ENCODE results near the gene PCNA.
"Not testable (repeated sequence)": the region's sequence is repeated elsewhere in the genome, so short reads cannot be mapped to it uniquely, and the experiment has no call there.

The PCNA gene

DNA sequence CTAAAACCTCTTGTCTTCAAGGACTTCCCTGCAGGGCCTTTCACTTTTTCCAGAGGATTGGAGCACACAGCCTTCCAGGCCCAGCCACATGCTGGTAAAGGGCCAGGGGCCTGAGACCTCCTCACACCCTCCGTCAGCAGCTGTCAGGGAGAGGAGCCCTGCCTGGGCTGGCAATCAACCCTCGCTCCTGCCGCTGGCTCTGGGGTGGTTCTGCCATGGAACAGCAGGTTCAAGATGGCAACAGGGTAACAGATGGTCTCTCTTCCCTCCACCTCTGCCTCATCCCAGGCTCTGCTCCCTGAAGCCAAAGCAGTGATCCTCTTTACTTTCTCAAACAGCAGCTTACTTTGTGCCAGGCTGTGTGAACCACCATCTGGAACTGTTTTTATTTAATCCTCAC, 23.8 kb downstream of the PCNA start:
- no peak for DNase-seq

DNA sequence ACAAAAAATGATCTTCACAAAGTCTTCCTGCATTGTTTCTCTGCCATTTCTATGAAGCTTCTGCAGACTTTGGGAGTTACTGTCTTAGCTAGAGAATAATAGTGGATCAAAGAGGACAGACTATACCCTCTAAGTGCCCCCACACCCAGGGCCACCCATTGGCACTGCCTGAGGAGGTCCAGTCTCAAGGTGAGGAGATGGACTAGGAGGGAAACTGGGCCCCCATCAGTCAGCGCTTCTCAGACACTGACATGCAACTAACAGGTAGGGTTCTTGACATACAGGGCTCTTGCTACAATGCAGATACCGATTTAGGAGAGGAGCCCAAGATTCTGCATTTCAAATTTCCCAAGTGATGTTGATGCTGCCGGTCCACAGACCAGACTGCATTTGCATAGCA, 24.3 kb downstream of the PCNA start:
- DNase-seq = no peak

DNA sequence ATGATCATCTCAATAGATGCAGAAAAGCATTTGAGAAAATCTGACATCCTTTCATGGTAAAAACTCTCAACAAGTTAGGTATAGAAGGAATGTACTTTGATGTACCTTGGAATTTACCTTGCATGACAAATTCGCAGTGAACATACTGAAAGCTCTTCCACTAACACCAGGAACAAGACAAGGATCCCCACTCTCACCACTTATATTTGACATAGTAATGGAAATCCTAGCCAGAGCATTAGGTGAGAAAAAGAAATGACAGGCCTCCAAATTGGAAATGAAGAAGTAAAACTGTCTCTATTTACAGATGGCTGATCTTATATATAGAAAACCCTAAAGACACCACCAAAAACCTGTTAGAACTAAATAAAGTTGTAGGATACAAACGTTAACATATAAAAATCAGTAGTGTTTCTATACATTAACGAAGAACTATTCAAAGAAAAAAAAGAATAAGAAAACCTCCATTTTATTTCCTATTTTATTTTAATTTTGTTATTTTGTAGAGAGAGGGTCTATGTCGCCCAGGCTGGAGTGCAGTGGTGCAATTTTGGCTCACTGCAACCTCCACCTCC, 26.9 kb downstream of the PCNA start:
- DNase-seq = no peak

DNA sequence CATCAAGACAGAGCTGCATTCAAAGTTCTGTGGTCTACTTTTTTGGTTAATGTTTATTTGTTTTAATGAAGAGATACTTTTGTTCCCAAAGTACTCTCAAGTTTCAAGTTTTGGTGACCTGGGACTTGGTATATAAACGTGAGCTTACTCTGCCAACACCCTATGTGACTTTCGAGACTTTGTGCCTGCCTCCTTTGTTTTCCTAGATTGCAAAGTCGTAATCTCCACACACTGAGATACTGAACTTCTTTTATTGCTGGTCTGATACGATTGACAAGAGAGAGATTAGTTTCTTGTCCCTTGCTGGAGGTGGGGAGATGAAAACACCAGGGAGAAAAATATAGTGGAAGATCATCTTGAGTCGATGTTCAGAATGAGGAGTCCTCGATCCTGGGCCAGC, 27.9 kb downstream of the PCNA start:
- DNase-seq = no peak

DNA sequence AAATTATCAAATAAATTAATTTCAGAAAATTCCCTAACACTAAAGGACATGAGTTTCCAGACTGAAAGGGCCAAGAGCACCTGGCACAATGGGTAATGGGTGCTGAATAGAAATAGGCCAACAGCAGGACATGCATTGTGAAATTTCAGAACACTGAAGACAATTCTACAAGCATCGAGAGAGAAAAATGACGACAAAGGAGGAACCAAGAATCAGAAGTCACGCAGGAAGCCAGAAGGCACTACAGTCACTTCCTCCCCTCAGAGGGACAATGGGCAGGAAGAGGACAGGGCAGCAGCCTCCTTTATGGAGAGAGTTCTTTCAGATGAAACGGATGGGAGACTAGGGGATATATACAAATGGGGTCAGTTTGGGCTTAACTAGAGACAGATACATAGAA, 29.6 kb downstream of the PCNA start:
- no peak for DNase-seq

DNA sequence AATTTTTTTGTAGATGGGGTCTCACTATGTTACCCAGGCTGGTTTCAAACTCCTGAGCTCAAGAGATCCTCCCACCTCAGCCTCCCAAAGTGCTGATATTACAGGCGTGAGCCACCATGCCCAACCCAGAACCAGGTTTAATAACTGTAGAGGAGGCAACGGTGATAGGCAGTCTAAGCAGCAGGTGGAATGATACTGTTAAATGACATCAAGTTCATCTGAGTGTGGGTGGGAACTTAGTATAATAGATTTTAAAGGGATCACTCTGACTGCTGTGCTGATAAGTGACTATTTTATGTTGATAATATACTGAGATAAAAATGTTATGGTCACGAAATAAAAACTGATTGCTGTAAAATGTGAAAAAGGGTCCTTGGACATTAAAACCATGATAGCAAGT, 31.1 kb downstream of the PCNA start:
- DNase-seq = no peak

DNA sequence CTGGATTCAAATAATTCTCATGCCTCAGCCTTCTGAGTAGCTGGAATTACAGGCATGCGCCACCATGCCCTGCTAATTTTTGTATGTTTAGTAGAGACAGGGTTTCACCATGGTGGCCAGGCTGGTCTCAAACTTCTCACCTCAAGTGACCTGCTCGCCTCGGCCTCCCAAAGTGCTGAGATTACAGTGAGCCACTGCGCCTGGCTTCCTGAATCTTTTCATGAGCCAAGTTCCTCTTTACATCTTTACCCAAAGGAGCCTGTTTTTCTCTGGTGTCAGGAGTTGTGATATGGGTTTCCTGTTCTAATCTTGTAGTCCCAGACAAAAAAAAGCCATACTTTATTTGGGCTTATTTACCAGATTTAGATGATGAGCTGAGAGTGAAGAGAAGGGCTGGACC, 34.4 kb downstream of the PCNA start:
- no peak for DNase-seq

DNA sequence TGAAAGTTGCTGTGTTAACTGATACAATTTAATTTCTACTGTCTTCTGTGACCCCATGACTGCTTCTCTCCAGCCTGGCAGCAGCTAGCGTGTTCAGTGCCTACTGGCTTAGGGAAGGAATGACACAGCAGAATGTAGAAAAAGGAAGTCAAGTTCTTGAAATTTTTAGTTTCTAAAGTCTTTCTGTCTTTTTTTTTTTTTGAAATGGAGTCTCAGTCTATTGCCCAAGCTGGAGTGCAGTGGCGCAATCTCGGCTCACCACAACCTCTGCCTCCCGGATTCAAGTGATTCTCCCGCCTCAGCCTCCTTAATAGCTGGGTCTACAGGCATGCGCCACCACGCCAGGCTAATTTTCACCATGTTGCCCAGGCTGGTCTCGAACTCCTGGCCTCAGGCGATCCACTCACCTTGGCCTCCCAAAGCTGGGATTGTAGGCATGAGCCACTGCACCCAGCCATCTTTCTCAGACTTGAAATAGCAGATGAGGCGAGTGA, 39.3 kb downstream of the PCNA start:
- no peak for DNase-seq

DNA sequence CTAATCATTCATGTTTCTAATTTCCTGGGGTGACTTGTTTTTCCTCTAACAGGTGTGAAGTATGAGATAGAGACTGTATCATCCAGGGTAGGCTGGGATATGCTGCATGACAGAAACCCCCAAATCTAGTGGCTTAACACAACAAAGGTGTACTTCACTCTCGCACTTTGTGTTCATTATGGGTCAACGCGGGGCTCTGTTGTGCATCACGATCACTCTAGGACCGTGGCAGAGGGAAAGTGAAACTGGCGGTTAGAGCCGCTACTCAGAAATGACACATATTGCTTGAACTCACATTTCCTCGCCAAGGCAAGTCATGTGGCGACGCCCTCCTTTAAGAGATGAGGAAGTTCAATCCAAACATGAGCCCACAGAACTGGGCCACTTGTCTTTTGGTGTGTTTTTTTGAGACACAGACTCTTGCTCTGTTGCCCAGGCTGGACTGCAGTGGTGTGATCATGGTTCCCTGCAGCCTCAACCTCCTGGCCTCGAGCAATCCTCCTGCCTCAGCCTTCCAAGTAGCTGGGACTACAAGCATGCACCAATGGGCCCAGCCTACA, 41.3 kb downstream of the PCNA start:
- DNase-seq = peak; percentile 73

DNA sequence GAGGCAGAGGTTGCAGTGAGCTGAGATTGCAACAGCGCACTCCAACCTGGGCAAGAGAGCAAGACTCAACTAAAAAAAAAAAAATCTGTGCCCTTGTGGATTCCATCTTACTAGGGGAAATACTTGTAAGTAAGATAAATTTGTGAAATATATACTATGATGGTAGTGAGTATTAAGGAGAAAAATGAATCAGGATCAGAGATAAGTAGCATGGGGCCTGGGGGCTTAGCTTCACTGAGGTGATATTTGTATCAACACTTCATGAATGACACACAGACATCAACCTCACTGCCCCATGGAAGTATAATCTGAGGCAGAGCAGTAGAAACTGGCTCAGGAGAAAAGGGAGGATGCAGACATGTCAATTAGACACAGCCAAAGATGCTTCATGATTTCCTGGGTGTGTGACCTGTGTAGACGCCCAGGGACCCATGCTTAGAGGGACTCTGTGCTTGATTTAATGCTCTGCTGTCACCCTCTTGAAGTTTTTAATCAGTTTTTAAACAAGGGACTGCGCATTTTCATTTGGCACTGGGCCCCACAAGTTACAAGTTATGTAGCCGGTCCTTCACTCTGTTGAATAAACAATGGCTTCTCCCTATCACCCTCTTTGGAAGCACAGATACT, 41.9 kb downstream of the PCNA start:
- no peak for DNase-seq

DNA sequence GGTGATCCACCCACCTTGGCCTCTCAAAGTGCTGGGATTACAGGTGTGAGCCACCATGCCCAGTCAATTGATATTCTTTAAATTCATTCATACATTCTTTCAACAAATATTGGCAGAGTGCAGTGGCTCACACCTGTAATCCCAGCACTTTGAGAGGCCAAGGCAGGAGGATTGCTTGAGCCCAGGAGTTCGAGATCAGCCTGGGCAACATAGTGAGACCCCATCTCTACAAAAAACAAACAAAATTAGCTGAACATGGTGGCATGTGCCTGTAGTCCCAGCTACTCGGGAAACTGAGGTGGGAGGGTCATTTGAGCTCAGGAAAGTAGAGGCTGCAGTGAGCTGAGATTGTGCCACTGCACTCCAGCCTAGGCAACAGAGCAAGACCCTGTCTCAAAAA, 42.8 kb downstream of the PCNA start:
- DNase-seq = not testable (repeated sequence)

DNA sequence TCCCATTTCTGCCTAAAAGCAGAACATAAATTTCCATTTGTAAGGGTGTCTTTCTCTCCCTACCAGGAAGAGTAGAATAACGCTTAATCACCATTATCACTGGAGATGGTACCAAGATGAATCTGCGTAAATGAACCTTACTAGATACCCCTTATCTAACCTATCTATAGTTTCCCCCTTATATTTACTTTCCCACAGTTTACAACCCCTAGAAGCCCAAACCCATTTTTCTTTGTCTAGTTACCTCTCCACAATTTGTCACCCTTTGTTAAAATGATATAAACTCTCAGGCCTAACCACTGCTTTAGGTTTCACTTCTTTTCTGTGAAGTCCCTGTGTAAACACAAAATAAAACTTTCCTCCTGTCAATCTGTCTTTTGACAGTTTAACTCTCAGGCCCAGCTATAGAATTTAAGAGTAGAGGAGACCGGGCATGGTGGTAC, 45.5 kb downstream of the PCNA start:
- DNase-seq = no peak

DNA sequence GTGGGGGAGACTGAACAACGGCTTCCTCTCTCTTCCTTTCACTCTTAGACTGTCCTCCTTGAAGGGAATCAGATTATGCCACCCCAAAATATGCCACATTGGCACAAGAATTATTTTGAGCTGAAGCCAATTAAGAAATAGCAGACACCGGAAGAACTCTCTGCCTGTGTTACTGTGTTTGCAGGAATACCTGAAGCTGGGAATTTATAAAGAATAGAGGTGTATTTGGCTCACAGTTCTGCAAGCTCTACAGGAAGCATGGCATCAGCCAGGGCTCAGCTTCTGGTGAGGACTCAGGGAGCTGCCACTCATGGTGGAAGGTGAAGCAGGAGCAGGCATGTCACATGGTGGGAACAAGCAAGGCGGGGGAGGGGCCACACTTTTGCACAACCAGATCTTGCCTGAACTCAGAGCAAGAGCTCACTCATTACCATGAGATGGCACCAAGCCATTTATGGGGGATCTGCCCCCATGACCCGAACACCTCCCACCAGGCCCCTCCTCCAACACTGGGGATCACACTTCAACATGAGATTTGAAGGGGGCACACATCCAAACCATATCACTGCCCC, 46.0 kb downstream of the PCNA start:
- no peak for DNase-seq

DNA sequence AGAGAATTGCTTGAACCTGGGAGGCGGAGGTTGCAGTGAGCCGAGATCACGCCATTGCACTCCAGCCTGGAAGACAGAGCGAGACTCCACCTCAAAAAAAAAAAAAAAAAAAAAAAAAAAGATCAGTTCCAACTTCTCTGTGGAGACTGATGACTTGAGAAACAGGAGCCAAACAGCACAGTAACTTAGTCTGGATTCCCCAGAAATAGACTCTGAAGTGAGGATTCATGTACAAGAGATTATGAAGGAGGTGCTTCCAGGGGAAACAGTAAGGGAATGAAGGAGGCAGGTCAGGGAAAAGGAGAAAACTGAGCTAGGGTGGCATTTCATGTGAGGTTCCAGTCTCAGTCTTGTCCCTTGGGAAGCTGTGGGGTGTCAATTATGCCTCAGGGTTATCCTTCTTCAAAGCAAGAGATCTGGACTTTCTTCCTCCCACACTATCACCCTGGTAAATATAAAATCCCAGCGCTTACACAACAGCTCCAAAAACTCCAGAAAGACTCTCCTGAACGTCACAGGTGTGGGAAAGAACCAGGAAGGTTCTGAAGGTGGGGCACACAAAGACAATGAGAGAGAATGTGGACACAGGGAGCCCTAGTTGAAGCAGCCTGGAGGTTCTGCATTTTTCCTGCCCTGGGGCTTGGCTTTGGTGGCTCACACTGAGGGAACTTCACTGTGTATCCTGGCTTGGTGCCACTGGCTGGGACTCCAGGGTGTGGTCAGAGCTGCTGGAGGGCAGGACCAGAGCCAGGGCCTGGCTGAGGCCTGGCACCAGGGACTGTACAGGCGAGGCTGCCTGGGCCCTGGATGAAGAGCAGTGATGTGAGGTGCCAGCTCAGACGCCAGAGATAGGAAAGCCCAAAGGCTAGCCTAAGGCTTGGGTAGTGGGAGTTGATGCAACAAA, 46.8 kb downstream of the PCNA start:
- no peak for DNase-seq

DNA sequence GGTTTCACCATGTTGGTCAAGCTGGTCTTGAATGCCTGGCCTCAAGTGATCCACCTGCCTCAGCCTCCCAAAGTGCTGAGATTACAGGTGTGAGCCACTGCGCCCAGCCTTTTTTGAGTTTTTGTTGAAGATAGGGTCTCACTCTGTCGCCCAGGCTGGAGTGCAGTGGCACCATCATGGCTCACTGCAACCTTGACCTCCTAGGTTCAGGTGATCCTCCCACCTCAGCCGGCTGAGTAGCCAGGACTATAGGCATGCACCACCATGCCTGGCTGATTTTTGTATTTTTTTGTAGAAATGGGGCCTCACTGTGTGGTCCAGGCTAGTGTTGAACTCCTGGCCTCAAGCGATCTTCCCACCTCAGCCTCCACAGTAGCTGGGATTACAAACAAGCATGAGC, 47.8 kb downstream of the PCNA start:
- not testable (repeated sequence) for DNase-seq

DNA sequence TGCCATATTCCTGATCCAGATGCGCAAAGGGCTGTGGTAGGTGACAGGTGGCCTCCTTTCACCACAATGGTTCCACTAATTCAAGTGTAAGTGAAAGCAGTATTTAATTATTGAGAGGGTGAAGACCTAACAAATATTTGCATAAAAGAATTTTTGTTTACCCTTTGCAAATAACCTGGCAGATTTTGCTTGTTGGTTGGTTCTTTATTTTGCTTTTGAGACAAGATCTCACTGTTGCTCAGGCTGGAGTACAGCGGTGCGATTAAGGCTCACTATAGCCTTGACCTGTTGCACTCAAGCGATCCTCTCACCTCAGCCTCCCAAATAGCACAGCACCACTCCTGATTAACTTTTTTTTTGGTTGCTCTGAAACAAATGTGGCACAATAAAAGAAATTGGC, 49.2 kb downstream of the PCNA start:
- no peak for DNase-seq

DNA sequence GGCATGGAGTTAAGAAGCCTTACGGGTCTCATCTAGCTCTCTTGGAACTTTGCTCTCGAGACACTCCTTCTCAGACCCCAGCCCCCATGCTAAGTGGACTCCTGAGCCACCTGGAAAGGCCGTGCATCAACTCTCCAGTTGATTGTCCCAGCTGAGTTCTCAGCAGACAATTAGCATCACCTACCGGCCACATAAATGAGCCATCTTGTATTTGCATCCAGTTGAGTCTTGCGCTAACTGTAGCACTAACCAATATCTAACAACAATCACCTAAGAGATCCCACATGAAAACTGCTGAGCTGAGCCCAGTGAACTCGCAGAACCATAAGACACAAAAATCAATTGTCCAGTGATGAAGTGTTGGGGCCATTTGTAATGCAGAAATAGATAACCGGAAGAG, 49.7 kb downstream of the PCNA start:
- no peak for DNase-seq

DNA sequence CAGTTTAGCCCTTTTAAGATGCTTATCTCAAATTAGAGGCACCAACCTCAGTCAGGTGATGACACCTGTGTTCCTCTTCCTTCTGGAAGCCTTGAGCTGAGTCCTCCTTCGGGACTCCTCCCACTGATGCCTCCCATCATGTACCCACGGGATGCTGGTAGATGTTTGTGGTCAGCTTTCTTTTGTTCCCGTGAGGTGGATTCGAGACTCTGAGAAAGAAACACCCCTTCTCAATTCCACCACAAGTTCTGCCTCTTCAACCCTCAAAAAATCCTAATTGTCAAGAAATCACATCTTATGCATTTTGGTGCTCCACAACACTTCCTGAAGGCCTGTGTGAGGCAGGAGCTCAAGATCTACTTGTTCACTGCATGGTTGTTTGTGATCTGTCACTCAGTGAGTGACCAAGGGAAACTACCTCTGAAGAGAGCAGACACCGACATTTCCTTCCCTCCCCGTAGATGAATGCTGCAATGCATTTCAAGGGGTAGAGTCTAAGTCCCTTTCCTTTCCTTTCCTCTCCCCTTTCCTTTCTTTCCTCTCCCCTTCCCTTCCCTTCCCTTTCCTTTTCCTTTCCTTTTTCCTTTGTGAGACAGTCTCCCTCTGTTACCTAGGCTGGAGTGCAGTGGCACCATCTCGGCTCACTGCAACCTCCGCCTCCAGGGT, 50.5 kb downstream of the PCNA start:
- DNase-seq = no peak

DNA sequence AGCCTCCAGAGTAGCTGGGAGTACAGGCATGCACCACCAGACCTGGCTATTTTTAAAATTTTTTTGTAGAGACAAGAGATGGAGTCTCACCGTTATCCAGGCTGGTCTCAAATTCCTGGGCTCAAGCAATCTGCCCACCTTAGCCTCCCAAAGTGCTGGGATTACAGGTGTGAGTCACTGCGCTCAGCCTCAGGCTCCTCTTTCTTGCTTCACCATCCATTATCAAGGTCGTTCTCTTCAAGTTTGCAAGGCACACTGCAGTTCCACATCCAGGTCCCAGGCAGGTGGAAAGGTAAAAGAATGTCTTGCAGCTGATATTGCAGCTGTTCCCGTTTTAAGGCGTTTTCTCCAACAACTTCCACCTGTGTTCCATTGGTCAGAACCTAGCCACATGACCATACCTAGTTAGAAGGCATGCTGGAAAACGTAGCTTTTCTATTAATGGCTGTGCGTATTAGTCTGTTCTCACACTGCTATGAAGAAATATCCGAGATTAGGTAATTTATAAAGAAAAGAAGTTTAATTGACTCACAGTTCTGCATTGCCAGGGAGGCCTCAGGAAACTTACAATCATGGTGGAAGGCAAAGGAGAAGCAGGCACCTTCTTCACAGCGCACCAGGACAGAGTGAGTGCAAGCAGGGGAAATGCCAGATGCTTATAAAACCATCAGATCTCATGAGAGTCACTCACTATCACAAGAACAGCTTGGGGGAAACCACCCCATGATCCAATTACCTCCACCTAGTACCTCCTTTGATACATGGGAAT, 51.7 kb downstream of the PCNA start:
- DNase-seq = no peak

DNA sequence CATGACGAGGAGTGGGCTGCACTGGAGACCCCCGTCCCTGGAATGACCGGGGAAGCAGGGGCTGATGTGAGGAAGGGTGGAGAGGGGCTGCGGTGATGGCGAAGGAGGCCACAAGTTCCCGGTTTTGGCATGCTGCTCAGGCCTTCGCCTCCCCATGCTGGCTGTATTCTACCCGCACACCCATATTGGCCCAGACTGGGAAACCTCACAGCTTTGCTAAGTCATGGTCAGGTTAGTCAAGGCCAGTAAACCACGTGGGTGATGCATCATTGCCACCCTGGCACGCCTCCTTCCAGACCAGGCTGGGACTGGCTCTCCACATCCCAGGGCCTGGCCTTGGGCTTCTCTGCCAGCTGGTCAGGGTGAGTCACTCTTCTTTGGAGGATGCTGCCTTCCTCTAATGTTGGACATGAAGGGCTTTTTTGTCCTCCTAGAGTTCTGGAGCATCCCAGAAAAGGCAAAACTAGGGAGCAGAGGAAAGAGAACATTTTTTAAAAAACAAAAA, 53.8 kb downstream of the PCNA start:
- no peak for DNase-seq

DNA sequence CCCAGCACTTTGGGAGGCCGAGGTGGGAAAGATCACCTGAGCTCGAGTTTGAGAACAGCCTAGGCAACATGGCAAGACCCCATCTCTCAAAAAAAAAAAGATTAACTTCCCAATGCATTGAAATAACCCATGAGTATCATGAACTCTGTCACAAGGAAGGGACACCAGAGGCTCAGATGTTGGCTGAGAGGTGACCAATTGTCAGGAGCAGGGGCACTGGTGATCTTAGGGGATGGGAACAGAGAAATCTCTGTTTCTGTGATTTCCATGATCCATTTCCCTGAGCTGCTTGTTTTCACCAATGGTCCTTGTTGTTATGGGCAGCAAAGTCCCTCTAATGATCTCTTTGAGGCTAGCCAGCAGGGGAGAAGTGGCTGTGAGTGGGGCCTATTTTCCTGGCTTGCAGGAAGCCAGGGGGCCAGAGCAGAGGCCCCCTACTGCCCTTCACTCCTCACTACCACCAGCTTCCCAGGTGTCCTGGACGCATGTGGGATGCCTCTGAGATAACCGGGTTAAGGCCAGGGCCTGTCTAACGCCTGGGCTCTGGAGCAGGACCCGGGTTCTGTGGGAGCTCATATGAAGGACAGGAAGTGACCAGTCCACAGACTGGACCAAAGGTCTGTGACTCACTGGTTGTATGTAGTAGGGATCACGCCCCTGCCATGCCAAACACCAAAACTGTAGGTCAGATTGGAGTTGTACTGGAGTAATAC, 54.4 kb downstream of the PCNA start:
- no peak for DNase-seq

Data from activated naive CD4-positive, alpha-beta T cell treated with anti-CD3 and anti-CD28 coated beads, Interleukin-2, amount 50 U/mL, for 16 hours (primary cell).